ENCODE data around the gene PCDHB9. TPM values are rescaled to one million over a fixed set of nuclear protein-coding genes. Genes with fewer than 3 reads are reported as not detected.
"Not testable (repeated sequence)": the region's sequence is repeated elsewhere in the genome, so short reads cannot be mapped to it uniquely, and the experiment has no call there.

Gene PCDHB9
- total RNA-seq, 1 donor from 2014 or later, result 1.9 TPM

DNA sequence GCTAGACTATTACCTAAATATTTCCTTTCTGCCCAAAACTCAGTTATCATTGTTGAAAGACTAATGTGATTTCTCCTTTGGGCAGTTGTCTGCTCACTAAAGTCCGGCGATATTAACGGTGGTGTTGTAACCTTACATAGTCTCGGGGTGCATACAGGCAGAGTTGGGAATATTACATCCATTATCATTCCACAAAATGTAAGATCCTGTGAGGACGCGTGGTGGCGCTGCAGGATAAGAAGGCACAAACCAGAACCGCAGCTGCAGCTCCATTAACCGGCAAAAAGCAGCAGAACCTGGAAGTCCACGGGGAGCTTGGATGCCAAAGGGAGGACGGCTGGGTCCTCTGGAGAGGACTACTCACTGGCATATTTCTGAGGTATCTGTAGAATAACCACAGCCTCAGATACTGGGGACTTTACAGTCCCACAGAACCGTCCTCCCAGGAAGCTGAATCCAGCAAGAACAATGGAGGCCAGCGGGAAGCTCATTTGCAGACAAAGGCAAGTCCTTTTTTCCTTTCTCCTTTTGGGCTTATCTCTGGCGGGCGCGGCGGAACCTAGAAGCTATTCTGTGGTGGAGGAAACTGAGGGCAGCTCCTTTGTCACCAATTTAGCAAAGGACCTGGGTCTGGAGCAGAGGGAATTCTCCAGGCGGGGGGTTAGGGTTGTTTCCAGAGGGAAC is 26.8 kb downstream of the PCDHB9 start, which contains the start of gene PCDHB13:
Gene PCDHB13 (plus strand): TSS at position 264 of the 684 bp plus-strand sequence. CDS start 205 bp downstream, at position 469.
- H3K27ac ChIP-seq; H3K36me3 ChIP-seq; intact Hi-C loops (cut with DNase I); H3K27me3 ChIP-seq; DNase-seq (ENCODE audit: low spot score in 2 of 2); H3K4me1 ChIP-seq; H3K4me3 ChIP-seq: not testable (repeated sequence)
- TF ChIP-seq, protein P1, sequence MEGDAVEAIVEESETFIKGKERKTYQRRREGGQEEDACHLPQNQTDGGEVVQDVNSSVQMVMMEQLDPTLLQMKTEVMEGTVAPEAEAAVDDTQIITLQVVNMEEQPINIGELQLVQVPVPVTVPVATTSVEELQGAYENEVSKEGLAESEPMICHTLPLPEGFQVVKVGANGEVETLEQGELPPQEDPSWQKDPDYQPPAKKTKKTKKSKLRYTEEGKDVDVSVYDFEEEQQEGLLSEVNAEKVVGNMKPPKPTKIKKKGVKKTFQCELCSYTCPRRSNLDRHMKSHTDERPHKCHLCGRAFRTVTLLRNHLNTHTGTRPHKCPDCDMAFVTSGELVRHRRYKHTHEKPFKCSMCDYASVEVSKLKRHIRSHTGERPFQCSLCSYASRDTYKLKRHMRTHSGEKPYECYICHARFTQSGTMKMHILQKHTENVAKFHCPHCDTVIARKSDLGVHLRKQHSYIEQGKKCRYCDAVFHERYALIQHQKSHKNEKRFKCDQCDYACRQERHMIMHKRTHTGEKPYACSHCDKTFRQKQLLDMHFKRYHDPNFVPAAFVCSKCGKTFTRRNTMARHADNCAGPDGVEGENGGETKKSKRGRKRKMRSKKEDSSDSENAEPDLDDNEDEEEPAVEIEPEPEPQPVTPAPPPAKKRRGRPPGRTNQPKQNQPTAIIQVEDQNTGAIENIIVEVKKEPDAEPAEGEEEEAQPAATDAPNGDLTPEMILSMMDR (IDR thresholded peaks at IDR 0.05), result peak in 1 of 3 experiments; percentile 20
- peaks cover 58 to 84% of the 10 kb centered on the region in 2 donors for H3K9me3 ChIP-seq

DNA sequence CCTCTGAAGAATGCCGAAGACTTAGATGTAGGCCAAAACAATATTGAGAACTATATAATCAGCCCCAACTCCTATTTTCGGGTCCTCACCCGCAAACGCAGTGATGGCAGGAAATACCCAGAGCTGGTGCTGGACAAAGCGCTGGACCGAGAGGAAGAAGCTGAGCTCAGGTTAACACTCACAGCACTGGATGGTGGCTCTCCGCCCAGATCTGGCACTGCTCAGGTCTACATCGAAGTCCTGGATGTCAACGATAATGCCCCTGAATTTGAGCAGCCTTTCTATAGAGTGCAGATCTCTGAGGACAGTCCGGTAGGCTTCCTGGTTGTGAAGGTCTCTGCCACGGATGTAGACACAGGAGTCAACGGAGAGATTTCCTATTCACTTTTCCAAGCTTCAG is 27.6 kb downstream of the PCDHB9 start:
- H3K27ac ChIP-seq; H3K4me1 ChIP-seq; H3K27me3 ChIP-seq; DNase-seq (ENCODE audit: low spot score in 2 of 2); H3K4me3 ChIP-seq; intact Hi-C loops (cut with DNase I); H3K36me3 ChIP-seq: not testable (repeated sequence)
- peaks cover 58 to 84% of the 10 kb centered on the region in 2 donors for H3K9me3 ChIP-seq

DNA sequence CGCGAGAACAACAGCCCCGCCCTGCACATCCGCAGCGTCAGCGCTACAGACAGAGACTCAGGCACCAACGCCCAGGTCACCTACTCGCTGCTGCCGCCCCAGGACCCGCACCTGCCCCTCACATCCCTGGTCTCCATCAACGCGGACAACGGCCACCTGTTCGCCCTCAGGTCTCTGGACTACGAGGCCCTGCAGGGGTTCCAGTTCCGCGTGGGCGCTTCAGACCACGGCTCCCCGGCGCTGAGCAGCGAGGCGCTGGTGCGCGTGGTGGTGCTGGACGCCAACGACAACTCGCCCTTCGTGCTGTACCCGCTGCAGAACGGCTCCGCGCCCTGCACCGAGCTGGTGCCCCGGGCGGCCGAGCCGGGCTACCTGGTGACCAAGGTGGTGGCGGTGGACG is 28.5 kb downstream of the PCDHB9 start:
- H3K27me3 ChIP-seq; H3K4me3 ChIP-seq; intact Hi-C loops (cut with DNase I); H3K4me1 ChIP-seq; H3K36me3 ChIP-seq; H3K27ac ChIP-seq; DNase-seq (ENCODE audit: low spot score in 2 of 2): not testable (repeated sequence)
- peaks cover 57 to 84% of the 10 kb centered on the region in 2 donors for H3K9me3 ChIP-seq

DNA sequence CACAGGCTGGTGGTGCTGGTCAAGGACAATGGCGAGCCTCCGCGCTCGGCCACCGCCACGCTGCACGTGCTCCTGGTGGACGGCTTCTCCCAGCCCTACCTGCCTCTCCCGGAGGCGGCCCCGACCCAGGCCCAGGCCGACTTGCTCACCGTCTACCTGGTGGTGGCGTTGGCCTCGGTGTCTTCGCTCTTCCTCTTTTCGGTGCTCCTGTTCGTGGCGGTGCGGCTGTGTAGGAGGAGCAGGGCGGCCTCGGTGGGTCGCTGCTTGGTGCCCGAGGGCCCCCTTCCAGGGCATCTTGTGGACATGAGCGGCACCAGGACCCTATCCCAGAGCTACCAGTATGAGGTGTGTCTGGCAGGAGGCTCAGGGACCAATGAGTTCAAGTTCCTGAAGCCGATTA is 29.1 kb downstream of the PCDHB9 start:
- H3K4me3 ChIP-seq; H3K4me1 ChIP-seq; H3K27me3 ChIP-seq; intact Hi-C loops (cut with DNase I); DNase-seq (ENCODE audit: low spot score in 2 of 2); H3K36me3 ChIP-seq; H3K27ac ChIP-seq: not testable (repeated sequence)
- peaks cover 56 to 84% of the 10 kb centered on the region in 2 donors for H3K9me3 ChIP-seq

DNA sequence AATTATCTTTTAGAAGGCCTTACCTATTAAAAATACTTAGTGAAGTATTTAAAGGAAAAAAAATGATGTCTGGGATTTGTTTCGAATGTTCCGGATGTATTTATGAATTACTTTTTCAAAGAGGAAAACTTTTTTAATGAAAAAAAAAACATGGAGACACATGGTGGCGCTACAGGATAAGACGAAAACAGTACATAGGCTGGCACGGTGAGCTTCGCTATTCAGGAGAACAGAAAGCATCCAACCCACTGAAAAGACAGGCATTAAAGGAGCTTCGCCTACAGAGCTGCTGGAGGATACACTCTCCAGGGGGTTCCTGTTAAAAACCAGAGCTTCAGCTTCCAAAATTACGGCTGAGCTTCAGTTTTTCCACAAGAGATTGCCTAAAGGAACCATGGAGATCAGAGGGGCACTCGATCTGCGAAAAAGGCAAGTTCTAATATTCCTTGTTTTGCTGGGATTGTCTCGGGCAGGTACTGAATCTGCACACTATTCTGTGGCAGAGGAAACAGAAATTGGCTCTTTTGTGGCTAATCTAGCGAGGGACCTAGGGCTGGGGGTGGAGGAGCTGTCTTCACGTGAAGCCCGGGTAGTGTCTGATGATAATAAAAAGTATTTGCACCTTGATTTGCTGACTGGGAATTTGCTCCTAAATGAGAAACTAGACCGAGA is 36.3 kb downstream of the PCDHB9 start, which contains the start of gene PCDHB14:
Gene PCDHB14 (plus strand): TSS at position 232 of the 672 bp plus-strand sequence. CDS start 163 bp downstream, at position 395.
- TF ChIP-seq, protein P1 (IDR thresholded peaks at IDR 0.05), result no peak
- Histone ChIP-seq H3K9me3 (peaks cover 73 to 98% of the 10 kb centered on the region in 2 donors), H3K4me3 (peak within 1 kb of the TSS; percentile 22 to 43), H3K27ac (no peak within 1 kb of the TSS), H3K4me1 (no peaks in the 10 kb centered on the region), H3K36me3 (peaks cover 0 to 7% of the 10 kb centered on the region in 2 donors), H3K27me3 (no peaks in the 10 kb centered on the region)
- intact Hi-C loops (cut with DNase I), result no loop called here
- DNase-seq (ENCODE audit: low spot score in 2 of 2), result no peak

DNA sequence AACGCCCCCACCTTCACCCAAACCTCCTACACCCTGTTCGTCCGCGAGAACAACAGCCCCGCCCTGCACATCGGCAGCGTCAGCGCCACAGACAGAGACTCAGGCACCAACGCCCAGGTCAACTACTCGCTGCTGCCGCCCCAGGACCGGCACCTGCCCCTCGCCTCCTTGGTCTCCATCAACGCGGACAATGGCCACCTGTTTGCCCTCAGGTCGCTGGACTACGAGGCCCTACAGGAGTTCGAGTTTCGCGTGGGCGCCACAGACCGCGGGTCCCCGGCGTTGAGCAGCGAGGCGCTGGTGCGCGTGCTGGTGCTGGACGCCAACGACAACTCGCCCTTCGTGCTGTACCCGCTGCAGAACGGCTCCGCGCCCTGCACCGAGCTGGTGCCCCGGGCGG is 37.9 kb downstream of the PCDHB9 start:
- H3K27me3 ChIP-seq; H3K4me1 ChIP-seq; DNase-seq (ENCODE audit: low spot score in 2 of 2); H3K27ac ChIP-seq; intact Hi-C loops (cut with DNase I); H3K36me3 ChIP-seq; H3K4me3 ChIP-seq: not testable (repeated sequence)
- peaks cover 63 to 92% of the 10 kb centered on the region in 2 donors for H3K9me3 ChIP-seq

DNA sequence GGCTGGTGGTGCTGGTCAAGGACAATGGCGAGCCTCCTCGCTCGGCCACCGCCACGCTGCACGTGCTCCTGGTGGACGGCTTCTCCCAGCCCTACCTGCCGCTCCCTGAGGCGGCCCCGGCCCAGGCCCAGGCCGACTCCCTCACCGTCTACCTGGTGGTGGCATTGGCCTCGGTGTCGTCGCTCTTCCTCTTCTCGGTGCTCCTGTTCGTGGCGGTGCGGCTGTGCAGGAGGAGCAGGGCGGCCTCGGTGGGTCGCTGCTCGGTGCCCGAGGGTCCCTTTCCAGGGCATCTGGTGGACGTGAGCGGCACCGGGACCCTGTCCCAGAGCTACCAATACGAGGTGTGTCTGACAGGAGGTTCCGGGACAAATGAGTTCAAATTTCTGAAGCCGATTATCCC is 38.5 kb downstream of the PCDHB9 start:
- intact Hi-C loops (cut with DNase I); H3K4me1 ChIP-seq; H3K27me3 ChIP-seq; H3K36me3 ChIP-seq; H3K27ac ChIP-seq; H3K4me3 ChIP-seq; DNase-seq (ENCODE audit: low spot score in 2 of 2): not testable (repeated sequence)
- peaks cover 65 to 92% of the 10 kb centered on the region in 2 donors for H3K9me3 ChIP-seq

DNA sequence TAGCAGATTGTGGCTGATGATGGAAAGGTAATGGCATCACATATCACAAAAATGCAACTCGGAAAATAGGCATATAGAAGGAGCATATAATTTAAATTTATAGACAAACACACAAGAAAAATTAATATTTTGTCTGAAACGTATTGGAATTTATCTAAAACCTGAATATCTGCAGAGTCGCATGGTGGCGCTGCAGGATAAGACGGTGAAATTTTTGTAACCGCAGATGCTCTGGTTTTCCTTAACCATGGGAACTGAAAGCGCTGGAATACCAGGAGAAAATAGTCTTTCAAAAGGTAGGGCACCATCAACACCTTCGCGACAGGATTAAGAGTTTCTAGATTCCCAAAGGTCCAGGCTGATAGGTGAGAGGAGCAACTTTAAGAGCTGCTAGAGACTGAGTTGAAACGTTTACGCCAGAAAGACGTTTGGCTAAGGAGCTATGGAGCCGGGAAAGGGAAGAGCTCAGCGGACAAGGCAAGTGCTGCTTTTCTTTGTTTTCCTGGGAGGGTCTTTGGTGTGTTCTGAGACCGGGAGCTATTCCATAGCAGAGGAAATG is 47.2 kb downstream of the PCDHB9 start:
- no peaks in the 10 kb centered on the region for H3K36me3 ChIP-seq
- no peaks in the 10 kb centered on the region for H3K27me3 ChIP-seq
- intact Hi-C loops (cut with DNase I), result no loop called here
- no peak for DNase-seq (ENCODE audit: low spot score in 2 of 2)
- peak overlapping the region; percentile 16 to 42 for H3K4me3 ChIP-seq
- no peak overlapping the region for H3K27ac ChIP-seq
- H3K9me3 ChIP-seq, result peaks cover 68 to 93% of the 10 kb centered on the region in 2 donors
- TF ChIP-seq, protein P1 (IDR thresholded peaks at IDR 0.05), result peak in 1 of 3 experiments; percentile 13
- no peaks in the 10 kb centered on the region for H3K4me1 ChIP-seq

DNA sequence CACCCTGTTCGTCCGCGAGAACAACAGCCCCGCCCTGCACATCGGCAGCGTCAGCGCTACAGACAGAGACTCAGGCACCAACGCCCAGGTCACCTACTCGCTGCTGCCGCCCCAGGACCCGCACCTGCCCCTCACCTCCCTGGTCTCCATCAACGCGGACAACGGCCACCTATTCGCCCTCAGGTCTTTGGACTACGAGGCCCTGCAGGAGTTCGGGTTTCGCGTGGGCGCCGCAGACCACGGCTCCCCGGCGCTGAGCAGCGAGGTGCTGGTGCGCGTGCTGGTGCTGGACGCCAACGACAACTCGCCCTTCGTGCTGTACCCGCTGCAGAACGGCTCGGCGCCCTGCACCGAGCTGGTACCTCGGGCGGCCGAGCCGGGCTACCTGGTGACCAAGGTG is 49.0 kb downstream of the PCDHB9 start:
- DNase-seq (ENCODE audit: low spot score in 2 of 2); H3K27me3 ChIP-seq; H3K4me1 ChIP-seq; H3K36me3 ChIP-seq; H3K4me3 ChIP-seq; intact Hi-C loops (cut with DNase I); H3K27ac ChIP-seq: not testable (repeated sequence)
- H3K9me3 ChIP-seq, result peaks cover 75 to 99% of the 10 kb centered on the region in 2 donors

Data from ascending aorta (tissue), 2 donors.